GM19099 (cell line): ENCODE results near the gene TMEM94.
A peak's percentile ranks its signal among the peaks of the same experiment; 100 is the strongest.

Experiments
- POLR2A ChIP-seq: IDR thresholded peaks from 3 replicates; pipeline ENCODE4 v1.6.1; 2011; ENCODE audit warnings: low read depth; ENCODE audit not compliant: insufficient read length; ENCODE audit errors: extremely low read depth

Gene TMEM94

GRCh38 chr17:75439287-75439686 lies 17.1 kb upstream of the TMEM94 start:
- TF ChIP-seq POLR2A, result no peak

GRCh38 chr17:75440738-75441448 lies 15.5 kb upstream of the TMEM94 start:
- no peak for TF ChIP-seq POLR2A

- TF ChIP-seq POLR2A, result no peak
These were observed 14.0 kb upstream of the TMEM94 start for GRCh38 chr17:75442168-75443103.

- no peak for TF ChIP-seq POLR2A
These were observed 11.1 kb upstream of the TMEM94 start for GRCh38 chr17:75445296-75445695.

- no peak for TF ChIP-seq POLR2A
These were observed 8.2 kb upstream of the TMEM94 start for GRCh38 chr17:75447951-75448856.

GRCh38 chr17:75450270-75450669 lies 6.2 kb upstream of the TMEM94 start:
- TF ChIP-seq POLR2A, result no peak

- TF ChIP-seq POLR2A, result no peak
These were observed 2.2 kb upstream of the TMEM94 start for GRCh38 chr17:75454193-75454592.

- TF ChIP-seq POLR2A, result peak; percentile 68
These were observed 407 bp upstream of the TMEM94 start for GRCh38 chr17:75456039-75456416.

GRCh38 chr17:75457047-75457654 lies 716 bp downstream of the TMEM94 start:
- TF ChIP-seq POLR2A, result no peak

GRCh38 chr17:75459246-75459589 lies 2.8 kb downstream of the TMEM94 start:
- no peak for TF ChIP-seq POLR2A

GRCh38 chr17:75459590-75460267 lies 3.3 kb downstream of the TMEM94 start:
- TF ChIP-seq POLR2A, result no peak

GRCh38 chr17:75460295-75460694 lies 3.9 kb downstream of the TMEM94 start:
- TF ChIP-seq POLR2A, result no peak

- no peak for TF ChIP-seq POLR2A
These were observed 7.2 kb downstream of the TMEM94 start for GRCh38 chr17:75463603-75464002.

- TF ChIP-seq POLR2A, result no peak
These were observed 8.6 kb downstream of the TMEM94 start for GRCh38 chr17:75465039-75465438.

GRCh38 chr17:75468291-75468754 lies 11.9 kb downstream of the TMEM94 start:
- TF ChIP-seq POLR2A, result no peak
